HCT116 (cell line): Measurements from ENCODE around the gene TASP1.

Source experiments
- ATF3 ChIP-seq: IDR thresholded peaks from 2 replicates; pipeline ENCODE4 v1.6.1; 2012
- CTCF ChIP-seq, 3 experiments: fragments of 200-600 bp in 1 of 3; sonication (generic) in 1 of 3; IDR thresholded peaks in 2 of 3; conservative IDR thresholded peaks in 1 of 3; 2 replicates each; pipeline ENCODE4 v1.5.1; 2012 to 2017; ENCODE audit warnings: low read depth in 2 of 3, low read length in 2 of 3, antibody characterized with exemption in 1 of 3, borderline replicate concordance in 1 of 3, control low read depth in 1 of 3, mild to moderate bottlenecking in 1 of 3, mixed read lengths in 1 of 3, mixed run types in 1 of 3, moderate library complexity in 1 of 3; ENCODE audit not compliant: insufficient read depth in 1 of 3
- ELF1 ChIP-seq: IDR thresholded peaks from 2 replicates; pipeline ENCODE4 v1.6.1; 2012; ENCODE audit warnings: low read depth, borderline replicate concordance
- EZH2 ChIP-seq: fragments of 200-600 bp; sonication (generic); IDR thresholded peaks from 2 replicates; pipeline ENCODE4 v1.6.1; 2017; ENCODE audit warnings: antibody characterized with exemption, mixed run types
- EZH2phosphoT487 ChIP-seq: fragments of 200-600 bp; IDR thresholded peaks from 2 replicates; pipeline ENCODE4 v1.6.1; 2018; ENCODE audit warnings: antibody characterized with exemption, borderline replicate concordance
- FOSL1 ChIP-seq: IDR thresholded peaks from 2 replicates; pipeline ENCODE4 v1.6.1; 2012; ENCODE audit warnings: low read depth
- MAX ChIP-seq: IDR thresholded peaks from 2 replicates; pipeline ENCODE4 v1.6.1; 2012
- POLR2AphosphoS5 ChIP-seq: IDR thresholded peaks from 2 replicates; pipeline ENCODE4 v1.6.1; 2011; ENCODE audit warnings: mild to moderate bottlenecking, low read depth, low read length, moderate library complexity
- RAD21 ChIP-seq: IDR thresholded peaks from 2 replicates; pipeline ENCODE4 v1.6.1; 2012; ENCODE audit warnings: low read depth, mild to moderate bottlenecking
- REST ChIP-seq: IDR thresholded peaks from 2 replicates; pipeline ENCODE4 v1.6.1; 2012; ENCODE audit warnings: low read depth
- SIN3A ChIP-seq: IDR thresholded peaks from 2 replicates; pipeline ENCODE4 v1.6.1; 2012; ENCODE audit warnings: low read depth
- SRF ChIP-seq: IDR thresholded peaks from 2 replicates; pipeline ENCODE4 v1.6.1; 2012; ENCODE audit warnings: low read depth
- TCF7L2 ChIP-seq: IDR thresholded peaks from 2 replicates; pipeline ENCODE4 v1.7.0; 2011; ENCODE audit warnings: borderline replicate concordance, inconsistent platforms; ENCODE audit not compliant: insufficient read depth, insufficient read length; ENCODE audit errors: extremely low read depth
- TF ChIP-seq, protein P1 (sequence below): IDR thresholded peaks from 2 replicates; pipeline ENCODE4 v1.6.1; 2011; ENCODE audit warnings: mild to moderate bottlenecking, low read length, moderate library complexity; ENCODE audit not compliant: insufficient replicate concordance; ENCODE audit errors: extremely low read depth

GRCh38 chr20:13423472-13424173 lies 215.1 kb downstream of the TASP1 start:
- TF ChIP-seq CTCF (IDR thresholded peaks at IDR 0.05 in 2 of 3, conservative IDR thresholded peaks at IDR 0.05 in 1 of 3; ENCODE audit: borderline replicate concordance in 1 of 3, insufficient read depth in 1 of 3, low read depth in 2 of 3, low read length in 2 of 3), result no peak
- no peak for TF ChIP-seq REST
- TF ChIP-seq POLR2AphosphoS5, result no peak
- no peak for TF ChIP-seq EZH2
- TF ChIP-seq MAX, result no peak
- no peak for TF ChIP-seq ATF3
- no peak for TF ChIP-seq RAD21
- no peak for TF ChIP-seq SRF
- no peak for TF ChIP-seq EZH2phosphoT487
- TF ChIP-seq ELF1, result no peak
- TF ChIP-seq, protein P1, sequence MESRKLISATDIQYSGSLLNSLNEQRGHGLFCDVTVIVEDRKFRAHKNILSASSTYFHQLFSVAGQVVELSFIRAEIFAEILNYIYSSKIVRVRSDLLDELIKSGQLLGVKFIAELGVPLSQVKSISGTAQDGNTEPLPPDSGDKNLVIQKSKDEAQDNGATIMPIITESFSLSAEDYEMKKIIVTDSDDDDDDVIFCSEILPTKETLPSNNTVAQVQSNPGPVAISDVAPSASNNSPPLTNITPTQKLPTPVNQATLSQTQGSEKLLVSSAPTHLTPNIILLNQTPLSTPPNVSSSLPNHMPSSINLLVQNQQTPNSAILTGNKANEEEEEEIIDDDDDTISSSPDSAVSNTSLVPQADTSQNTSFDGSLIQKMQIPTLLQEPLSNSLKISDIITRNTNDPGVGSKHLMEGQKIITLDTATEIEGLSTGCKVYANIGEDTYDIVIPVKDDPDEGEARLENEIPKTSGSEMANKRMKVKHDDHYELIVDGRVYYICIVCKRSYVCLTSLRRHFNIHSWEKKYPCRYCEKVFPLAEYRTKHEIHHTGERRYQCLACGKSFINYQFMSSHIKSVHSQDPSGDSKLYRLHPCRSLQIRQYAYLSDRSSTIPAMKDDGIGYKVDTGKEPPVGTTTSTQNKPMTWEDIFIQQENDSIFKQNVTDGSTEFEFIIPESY, result no peak
- no peak for TF ChIP-seq SIN3A
- no peak for TF ChIP-seq TCF7L2
- no peak for TF ChIP-seq FOSL1
